Measurements from ENCODE around the gene CCDC102A.

- TF ChIP-seq POLR2AphosphoS5 (IDR thresholded peaks at IDR 0.05) (no peak), POLR2A (IDR thresholded peaks at IDR 0.05) (no peak), CTCF (IDR thresholded peaks at IDR 0.05) (no peak)
Observed at GRCh38 chr16:57480754-57481230, 55.6 kb downstream of the CCDC102A start.

Measured in gastroesophageal sphincter (tissue), 3 donors.